Small intestine (tissue), 7 donors: ENCODE measurements around the gene CDC42BPB. TPM values are rescaled to one million over a fixed set of nuclear protein-coding genes. Genes with fewer than 3 reads are reported as not detected.

Experiments
- DNase-seq, 2 donors: peaks; one replicate each; pipeline versions ENCODE4 v3.0.0 to v3.0.0-alpha.2; 2013
- FAIRE-seq: peaks from 2 replicates; lab custom pipeline; 2012; peaks lifted over from hg19 to GRCh38; lab: Jason Lieb, UNC
- H3K27ac ChIP-seq, 3 donors: one replicate each; pipeline ENCODE4 v1.5.1; 2013; ENCODE audit warnings: low read length in 2 of 3, mild to moderate bottlenecking in 2 of 3, control low read depth in 1 of 3, inconsistent platforms in 1 of 3, low read depth in 1 of 3, moderate library complexity in 1 of 3
- H3K27me3 ChIP-seq, 3 donors: one replicate each; pipeline ENCODE4 v1.6.1; 2013; ENCODE audit warnings: low read length in 3 of 3, inconsistent platforms in 1 of 3; ENCODE audit not compliant: control insufficient read depth in 3 of 3, insufficient read depth in 3 of 3
- H3K36me3 ChIP-seq, 3 donors: one replicate each; pipeline ENCODE4 v1.6.1; 2013; ENCODE audit warnings: low read length in 3 of 3, inconsistent platforms in 1 of 3, low read depth in 1 of 3, mild to moderate bottlenecking in 1 of 3, moderate library complexity in 1 of 3; ENCODE audit not compliant: control insufficient read depth in 3 of 3, insufficient read depth in 2 of 3
- H3K4me1 ChIP-seq, 3 donors: one replicate each; pipeline ENCODE4 v1.6.1; 2013; ENCODE audit warnings: low read length in 2 of 3, inconsistent platforms in 1 of 3, low read depth in 1 of 3, mild to moderate bottlenecking in 1 of 3, moderate library complexity in 1 of 3; ENCODE audit not compliant: control insufficient read depth in 3 of 3, insufficient read depth in 2 of 3
- H3K4me3 ChIP-seq, 3 donors: one replicate each; pipeline ENCODE4 v1.5.1; 2013; ENCODE audit warnings: low read length in 3 of 3, control low read depth in 1 of 3, inconsistent platforms in 1 of 3, low read depth in 1 of 3, mild to moderate bottlenecking in 1 of 3, moderate library complexity in 1 of 3
- H3K9me3 ChIP-seq, 2 donors: one replicate each; pipeline ENCODE4 v1.6.1; 2013; ENCODE audit warnings: low read depth in 1 of 2, low read length in 1 of 2; ENCODE audit not compliant: control insufficient read depth in 2 of 2, insufficient read depth in 1 of 2
- WGBS, 3 donors: extraction: QIAGEN DNeasy Blood & Tissue Kit; methylation state at CpG; one replicate each; pipeline ENCODE4 v1.1.7; 2013; 5-methylcytosine and 5-hydroxymethylcytosine counted together
- polyA plus RNA-seq, 4 donors: library from polyadenylated mRNA; stranded (reverse) in 3 of 4; unstranded in 1 of 4; fragments of 200-250 nt in 3 of 4; fragments of 120-200 nt in 1 of 4; gene quantifications; one replicate each; pipeline versions ENCODE4 v1.2.1 to v1.2.3, GENCODE V29; 2013
- donor health status: healthy with polysubstance abuse.
- donor health status: control.
- donor health status: control.
- donor health status: Bipolar disorder and iron deficiency.
- donor health status: healthy.

Gene CDC42BPB
- polyA plus RNA-seq, 4 donors, result 29.2 to 69.4 (median 39.5) TPM

- H3K36me3 ChIP-seq, result peaks cover 0 to 29% (median 0%) of the 10 kb centered on the region in 3 donors
- peaks cover 0 to 37% (median 6%) of the 10 kb centered on the region in 3 donors for H3K4me1 ChIP-seq
- H3K9me3 ChIP-seq, result peaks cover 0 to 5% of the 10 kb centered on the region in 2 donors
- H3K27me3 ChIP-seq, result peaks cover 0 to 35% (median 6%) of the 10 kb centered on the region in 3 donors
- 33 to 46% (median 36%) methylated on average over 9 to 11 of the region's 11 CpGs for WGBS, 3 donors
- H3K4me3 ChIP-seq, result peak overlapping the region in 2 of 3 donors; percentile 73 to 81
- FAIRE-seq (no peak), DNase-seq (peak; percentile 66 to 75)
- H3K27ac ChIP-seq, result peak overlapping the region in 2 of 3 donors; percentile 94 to 97
These were observed 133.3 kb downstream of the CDC42BPB start for GRCh38 chr14:102923925-102924486.

- H3K9me3 ChIP-seq, result peaks cover 0 to 5% of the 10 kb centered on the region in 2 donors
- H3K36me3 ChIP-seq, result peaks cover 0 to 29% (median 0%) of the 10 kb centered on the region in 3 donors
- peak overlapping the region; percentile 70 to 97 (median 94) for H3K27ac ChIP-seq
- WGBS, 3 donors, result 4 to 8% (median 6%) methylated on average over 45 to 53 of the region's 53 CpGs
- H3K27me3 ChIP-seq, result peaks cover 0 to 29% (median 6%) of the 10 kb centered on the region in 3 donors
- FAIRE-seq (no peak), DNase-seq (peak; percentile 48 to 49)
- H3K4me1 ChIP-seq, result peaks cover 0 to 33% (median 0%) of the 10 kb centered on the region in 3 donors
- H3K4me3 ChIP-seq, result peak overlapping the region in 2 of 3 donors; percentile 73 to 81
These were observed 134.0 kb downstream of the CDC42BPB start for GRCh38 chr14:102923201-102923924.

GRCh38 chr14:102922490-102923200, 134.7 kb downstream of the CDC42BPB start, which contains the start of gene AMN:
Gene AMN (plus strand): TSS chr14:102922663. CDS start chr14:102922689, 26 bp downstream.
- WGBS, 3 donors, result 2 to 9% (median 8%) methylated on average over 38 to 56 of the region's 56 CpGs
- Histone ChIP-seq H3K9me3 (peaks cover 0 to 5% of the 10 kb centered on the region in 2 donors), H3K27me3 (peaks cover 0 to 22% (median 6%) of the 10 kb centered on the region in 3 donors), H3K4me3 (peak within 1 kb of the TSS in 2 of 3 donors; percentile 73 to 81), H3K27ac (peak within 1 kb of the TSS; percentile 70 to 97 (median 94)), H3K36me3 (peaks cover 0 to 31% (median 0%) of the 10 kb centered on the region in 3 donors), H3K4me1 (peaks cover 0 to 30% (median 0%) of the 10 kb centered on the region in 3 donors)
- FAIRE-seq (no peak), DNase-seq (peak; percentile 96 to 97)

GRCh38 chr14:102920998-102921304, 136.4 kb downstream of the CDC42BPB start:
- Histone ChIP-seq H3K27ac (no peak overlapping the region), H3K4me3 (no peak overlapping the region), H3K36me3 (peaks cover 0 to 34% (median 0%) of the 10 kb centered on the region in 3 donors), H3K4me1 (peaks cover 0 to 22% (median 0%) of the 10 kb centered on the region in 3 donors), H3K9me3 (peaks cover 0 to 5% of the 10 kb centered on the region in 2 donors), H3K27me3 (peaks cover 0 to 22% (median 6%) of the 10 kb centered on the region in 3 donors)
- DNase-seq (no peak), FAIRE-seq (no peak)
- WGBS, 3 donors, result 94 to 100% (median 98%) methylated on average over 1 of the region's 1 CpG

- peaks cover 0 to 5% of the 10 kb centered on the region in 2 donors for H3K9me3 ChIP-seq
- no peak overlapping the region for H3K4me3 ChIP-seq
- peaks cover 0 to 17% (median 0%) of the 10 kb centered on the region in 3 donors for H3K4me1 ChIP-seq
- no peak overlapping the region for H3K27ac ChIP-seq
- 93 to 97% (median 95%) methylated on average over 5 of the region's 5 CpGs for WGBS, 3 donors
- peaks cover 0 to 22% (median 6%) of the 10 kb centered on the region in 3 donors for H3K27me3 ChIP-seq
- DNase-seq (no peak), FAIRE-seq (no peak)
- H3K36me3 ChIP-seq, result peaks cover 0 to 29% (median 0%) of the 10 kb centered on the region in 3 donors
These were observed 136.9 kb downstream of the CDC42BPB start for GRCh38 chr14:102920273-102920997.

- Histone ChIP-seq H3K27me3 (peaks cover 0 to 16% (median 3%) of the 10 kb centered on the region in 3 donors), H3K27ac (no peak overlapping the region), H3K9me3 (peaks cover 0 to 5% of the 10 kb centered on the region in 2 donors), H3K4me3 (no peak overlapping the region), H3K4me1 (peaks cover 0 to 2% (median 0%) of the 10 kb centered on the region in 3 donors), H3K36me3 (peaks cover 0 to 32% (median 0%) of the 10 kb centered on the region in 3 donors)
- DNase-seq, result no peak
- FAIRE-seq, result no peak
- 54 to 57% (median 56%) methylated on average over 2 of the region's 2 CpGs for WGBS, 3 donors
These were observed 138.9 kb downstream of the CDC42BPB start for GRCh38 chr14:102918438-102918837.

GRCh38 chr14:102917469-102918211, 139.7 kb downstream of the CDC42BPB start:
- Histone ChIP-seq H3K4me1 (peaks cover 0 to 2% (median 0%) of the 10 kb centered on the region in 3 donors), H3K27ac (peak overlapping the region in 1 of 3 donors; percentile 2), H3K27me3 (peaks cover 0 to 9% (median 0%) of the 10 kb centered on the region in 3 donors), H3K36me3 (peaks cover 0 to 32% (median 0%) of the 10 kb centered on the region in 3 donors), H3K9me3 (peaks cover 0 to 5% of the 10 kb centered on the region in 2 donors), H3K4me3 (no peak overlapping the region)
- FAIRE-seq (no peak), DNase-seq (peak in 1 of 2 donors; percentile 62)
- WGBS, 3 donors, result 44 to 50% (median 44%) methylated on average over 12 of the region's 12 CpGs
